ENCODE data around the gene FAM78A.

The FAM78A gene

DNA sequence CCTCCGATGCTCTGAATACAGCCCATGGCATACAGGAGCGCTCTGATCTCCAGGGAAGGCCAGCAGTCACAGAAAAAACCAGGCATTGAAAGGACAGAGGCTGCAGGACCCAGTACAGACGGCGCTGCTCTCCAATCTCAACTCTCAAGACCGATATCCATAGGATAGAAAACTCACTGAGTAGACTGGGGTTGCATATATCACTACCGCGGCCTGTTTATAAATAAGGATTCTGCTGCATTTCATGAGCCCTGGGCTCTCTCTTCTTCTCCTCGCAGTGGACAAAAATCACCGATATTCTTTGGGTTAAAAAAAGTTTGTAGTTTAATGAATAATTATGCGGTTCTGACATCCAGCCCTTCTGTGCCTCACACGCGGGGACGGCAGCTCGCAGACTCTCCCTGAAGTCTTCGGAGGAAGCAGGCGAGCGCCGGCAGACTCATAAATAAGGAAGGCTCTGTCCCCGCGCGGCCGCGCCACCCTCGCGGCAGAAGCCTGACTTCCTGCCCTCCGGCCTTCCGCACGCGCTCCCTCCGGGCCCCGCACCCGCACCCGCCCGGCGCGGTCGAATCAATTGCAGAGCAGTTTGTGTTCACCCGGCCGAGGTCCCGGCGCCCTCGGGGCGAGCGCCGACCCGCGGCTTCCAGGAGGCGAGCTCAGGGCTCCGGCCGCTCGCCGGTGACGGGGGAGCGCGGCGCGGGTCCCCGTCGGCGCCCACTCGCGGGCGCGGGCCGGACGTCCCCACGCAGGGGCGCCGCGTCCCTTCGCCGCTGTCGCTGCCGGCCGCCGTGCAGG lies at the start of gene FAM78A:
Gene FAM78A (minus strand): TSS at position 417 of the 795 bp plus-strand sequence. CDS start 331 bp downstream, at position 86.
- DNase-seq (ENCODE audit: low spot score), result no peak

DNA sequence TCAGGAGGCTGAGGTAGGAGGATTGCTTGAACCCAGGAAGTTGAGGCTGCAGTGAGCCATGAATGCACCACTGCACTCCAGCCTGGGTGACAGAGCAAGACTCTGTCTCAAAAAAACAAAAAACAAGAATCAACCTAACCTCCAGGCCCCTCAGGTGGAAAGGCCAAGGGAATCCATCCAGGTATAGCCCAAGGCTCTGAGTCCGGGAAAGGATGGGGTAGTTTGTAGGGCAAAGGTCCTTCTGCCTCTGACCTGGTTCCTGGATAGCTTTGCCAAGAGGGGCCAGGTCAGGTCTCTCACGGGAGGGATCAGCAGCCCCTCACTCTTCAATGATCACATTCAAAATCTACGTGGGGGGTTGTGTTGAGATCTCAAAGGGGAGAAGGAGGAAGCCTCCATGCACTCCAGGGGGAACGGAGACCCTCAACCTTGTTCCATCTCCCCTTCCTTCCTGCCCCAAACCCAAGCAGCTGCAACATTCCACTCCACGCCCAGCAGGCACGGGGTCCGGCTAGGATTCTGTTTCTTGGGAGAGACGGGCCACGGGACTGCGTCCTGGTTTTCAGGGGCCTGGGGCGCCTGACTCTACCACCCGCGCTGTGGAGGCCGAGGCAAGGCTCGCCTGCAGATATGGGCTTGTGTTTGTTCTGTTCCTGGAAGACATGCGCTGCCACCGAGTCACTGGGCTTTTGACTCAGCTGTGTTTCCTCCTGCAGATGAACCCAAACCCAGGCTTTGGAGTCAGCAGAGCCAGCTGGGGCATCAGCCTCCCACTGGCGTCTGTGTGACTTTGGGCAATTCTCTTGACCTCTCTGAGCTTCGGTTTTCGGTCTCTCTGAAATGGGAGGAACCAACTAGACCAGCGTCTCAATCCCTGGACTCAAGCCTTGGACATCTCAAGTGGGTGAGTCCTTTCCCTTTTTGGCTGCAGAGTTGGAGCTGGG lies 48.7 kb upstream of the FAM78A start:
- no peak for DNase-seq (ENCODE audit: low spot score)

GRCh38 chr9:131323629-131324028 lies 47.3 kb upstream of the FAM78A start:
- no peak for DNase-seq (ENCODE audit: low spot score)

GRCh38 chr9:131320031-131320685 lies 43.8 kb upstream of the FAM78A start:
- no peak for DNase-seq (ENCODE audit: low spot score)

- no peak for DNase-seq (ENCODE audit: low spot score)
These were observed 43.2 kb upstream of the FAM78A start for GRCh38 chr9:131319486-131319885.

GRCh38 chr9:131318231-131319085 lies 42.1 kb upstream of the FAM78A start:
- no peak for DNase-seq (ENCODE audit: low spot score)

DNA sequence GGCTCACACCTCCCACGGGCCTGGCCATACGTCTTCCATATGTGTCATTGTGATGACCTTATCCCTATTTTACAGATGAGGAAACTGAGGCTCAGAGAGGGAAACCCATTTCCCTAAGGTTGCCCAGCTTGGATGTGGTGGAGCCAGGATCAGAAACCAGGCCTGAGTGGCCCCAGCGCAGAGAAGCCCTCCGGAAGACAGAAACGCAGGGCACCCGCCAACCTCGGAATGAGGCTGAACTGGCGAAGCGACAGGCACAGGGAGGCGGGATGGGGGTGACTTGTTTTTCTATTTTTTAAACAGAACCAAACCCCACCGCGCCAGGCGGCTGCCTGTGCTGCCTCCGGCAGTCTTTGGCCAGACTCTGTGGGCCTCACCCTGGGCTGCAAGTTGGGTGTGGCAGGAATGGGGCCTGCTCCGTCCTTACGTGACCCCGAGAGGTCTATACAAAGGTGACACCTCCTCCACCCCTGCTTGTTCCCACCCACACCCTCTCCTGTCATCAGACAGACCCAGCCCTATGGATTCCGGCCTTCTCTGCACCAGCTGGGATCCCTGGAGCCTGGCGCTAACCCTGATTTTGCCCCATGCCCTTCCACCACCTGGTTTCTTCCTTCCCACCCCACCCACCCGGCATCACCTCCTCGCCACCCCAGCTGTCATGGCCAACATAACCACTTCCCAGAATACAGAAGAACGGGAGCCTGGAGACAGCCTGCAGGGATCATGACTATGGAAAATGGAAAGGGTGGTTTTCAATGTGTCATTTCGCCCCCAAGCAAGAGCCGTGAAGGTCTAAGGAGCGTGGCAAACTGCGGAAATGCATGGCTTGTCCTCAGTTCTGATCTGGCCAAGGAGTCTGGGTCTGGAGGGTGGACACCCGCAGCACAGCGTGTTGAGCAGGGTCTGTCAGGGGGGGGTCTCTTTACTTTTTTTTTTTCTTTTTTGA lies 36.8 kb upstream of the FAM78A start:
- DNase-seq (ENCODE audit: low spot score), result no peak

DNA sequence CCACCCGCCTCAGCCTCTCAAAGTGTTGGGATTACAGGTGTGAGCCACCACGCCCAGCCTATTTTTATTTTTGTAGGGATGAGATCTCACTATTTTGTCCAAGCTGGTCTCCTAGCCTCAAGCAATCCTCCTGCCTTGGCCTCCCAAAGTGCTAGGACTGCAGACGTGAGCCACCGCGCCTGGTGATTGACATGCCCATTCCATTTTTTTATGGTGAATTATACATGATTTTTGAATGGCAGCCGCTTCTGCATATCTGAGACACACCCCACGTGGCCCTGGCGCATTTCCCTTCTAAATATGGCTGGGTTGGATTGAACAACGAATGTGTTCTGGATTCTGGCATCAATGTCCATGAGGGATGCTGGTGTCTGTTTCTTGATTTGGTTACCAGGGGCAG lies 35.9 kb upstream of the FAM78A start:
- DNase-seq (ENCODE audit: low spot score), result no peak

GRCh38 chr9:131310833-131311554 lies 34.7 kb upstream of the FAM78A start:
- DNase-seq (ENCODE audit: low spot score), result no peak

- DNase-seq (ENCODE audit: low spot score), result no peak
These were observed 33.4 kb upstream of the FAM78A start for GRCh38 chr9:131309530-131310276.

DNA sequence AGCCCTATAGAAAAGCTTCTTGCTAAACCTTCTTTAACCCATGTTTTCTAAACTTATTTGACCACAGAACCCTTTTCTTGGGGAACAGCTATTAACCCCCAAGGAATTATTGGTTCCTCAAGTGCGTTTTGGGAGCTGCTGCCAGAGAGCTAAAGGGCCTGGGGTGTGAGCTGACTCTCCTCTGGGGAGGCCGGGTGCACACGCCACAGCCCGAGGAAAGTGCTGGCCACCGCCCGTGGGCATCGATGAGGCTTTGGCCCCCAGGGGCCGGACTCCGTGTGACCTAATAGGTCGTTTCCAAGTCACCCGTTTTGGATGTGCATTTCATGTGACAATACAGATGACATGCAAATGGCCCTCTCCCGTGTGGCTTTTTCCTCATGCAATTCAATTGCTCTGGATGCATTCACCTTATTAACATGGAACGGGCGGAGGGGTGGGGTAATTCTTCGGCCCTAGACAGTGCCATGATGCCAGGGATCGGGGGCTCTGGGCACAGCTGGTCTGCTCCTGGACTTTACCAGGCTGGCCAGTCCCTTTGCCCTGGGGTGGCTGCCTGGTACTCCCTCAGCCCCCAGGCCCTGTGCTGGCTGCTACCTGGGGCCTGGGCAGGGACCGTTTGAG lies 32.7 kb upstream of the FAM78A start:
- no peak for DNase-seq (ENCODE audit: low spot score)

GRCh38 chr9:131308452-131308851 lies 32.1 kb upstream of the FAM78A start:
- no peak for DNase-seq (ENCODE audit: low spot score)

DNA sequence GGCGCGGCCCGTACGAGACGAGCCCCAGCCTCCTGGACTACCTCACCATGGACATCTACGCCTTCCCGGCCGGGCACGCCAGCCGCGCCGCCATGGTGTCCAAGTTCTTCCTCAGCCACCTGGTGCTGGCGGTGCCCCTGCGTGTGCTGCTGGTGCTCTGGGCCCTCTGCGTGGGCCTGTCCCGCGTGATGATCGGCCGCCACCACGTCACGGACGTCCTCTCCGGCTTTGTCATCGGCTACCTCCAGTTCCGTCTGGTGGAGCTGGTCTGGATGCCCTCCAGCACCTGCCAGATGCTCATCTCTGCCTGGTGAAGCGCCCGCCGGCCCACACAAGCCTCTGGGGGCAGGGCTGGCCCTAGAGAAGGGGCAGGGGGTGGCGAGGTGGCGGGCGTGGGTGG lies 31.7 kb upstream of the FAM78A start:
- DNase-seq (ENCODE audit: low spot score), result no peak

- DNase-seq (ENCODE audit: low spot score), result no peak
These were observed 30.2 kb upstream of the FAM78A start for GRCh38 chr9:131306397-131307004.

DNA sequence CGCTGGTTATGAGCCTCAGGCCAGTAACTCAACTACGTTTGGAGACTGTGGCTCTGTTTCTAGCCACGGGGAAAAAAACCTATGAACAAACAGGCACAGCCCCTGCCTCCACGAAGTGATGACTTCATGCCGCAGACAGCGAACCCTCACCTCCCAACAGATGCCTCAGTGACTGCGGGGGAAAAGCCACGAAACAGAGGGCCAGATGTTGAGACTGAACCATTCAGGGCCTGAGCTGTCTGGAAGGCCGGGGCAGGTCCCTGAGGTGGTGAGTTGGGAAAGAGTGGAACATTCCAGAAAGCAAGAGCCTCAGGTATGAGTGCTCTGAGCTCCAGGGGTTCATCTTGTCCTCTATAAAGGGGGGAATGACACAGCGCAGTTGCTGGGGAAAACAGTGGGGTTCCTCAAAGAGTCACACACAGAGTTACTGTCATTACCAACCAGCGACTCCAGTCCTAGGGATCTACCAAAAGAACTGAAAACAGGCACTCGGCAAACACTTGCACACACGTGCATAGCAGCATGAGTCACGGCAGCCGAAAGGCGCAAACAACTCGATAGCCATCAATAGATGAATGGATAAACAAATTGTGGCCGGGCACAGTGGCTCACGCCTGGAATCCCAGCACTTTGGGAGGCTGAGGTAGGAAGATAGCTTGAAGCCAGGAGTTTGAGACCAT lies 28.5 kb upstream of the FAM78A start:
- no peak for DNase-seq (ENCODE audit: low spot score)

DNA sequence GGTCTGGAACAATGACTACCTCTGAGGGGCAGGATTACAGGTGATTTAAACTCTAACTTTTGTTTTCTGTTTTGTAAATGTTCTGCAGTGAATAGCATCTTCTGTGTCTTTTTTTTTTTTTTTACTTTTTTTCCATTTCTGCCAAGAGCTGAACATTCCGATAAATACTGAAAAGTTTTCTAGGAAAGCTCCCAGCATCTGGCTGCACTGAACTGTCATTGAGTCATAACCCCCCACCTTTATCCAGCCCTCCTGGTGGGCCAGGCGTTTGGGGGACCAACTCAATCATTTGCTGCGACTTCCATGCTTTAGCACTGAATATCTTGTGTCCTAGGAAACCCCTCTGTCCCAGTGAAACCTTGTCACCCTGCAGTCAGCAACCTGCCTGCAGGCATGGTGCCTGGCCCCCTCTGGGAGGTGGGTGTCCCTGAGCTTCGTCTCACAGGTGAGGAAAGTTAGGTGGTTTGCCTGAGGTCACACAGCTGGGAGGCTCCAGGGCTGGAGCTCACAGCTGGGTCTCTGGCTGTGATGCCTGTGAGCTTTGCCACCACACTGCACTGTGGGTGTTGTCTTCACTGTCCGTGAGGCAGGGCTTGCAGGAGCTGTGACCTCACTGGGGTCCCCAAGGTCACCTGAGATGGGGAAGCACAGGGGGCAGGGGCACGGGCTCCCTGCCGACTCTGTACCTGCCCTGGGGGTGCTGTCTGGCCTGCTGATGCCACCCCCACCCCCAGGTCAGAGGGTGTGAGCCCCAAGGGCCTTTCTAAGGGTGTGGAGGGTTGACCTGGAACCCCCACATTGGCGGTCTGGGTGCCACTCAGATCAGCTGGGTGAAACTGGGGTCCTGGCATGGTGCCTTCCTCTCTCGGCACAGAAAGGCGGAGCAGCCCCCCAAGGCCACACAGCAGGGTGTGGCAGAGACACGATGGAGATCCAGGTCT lies 27.3 kb upstream of the FAM78A start:
- no peak for DNase-seq (ENCODE audit: low spot score)

Measured in D341Med (cell line).